ENCODE data around the gene UNC93B1.

The UNC93B1 gene

GRCh38 chr11:68049509-68050370 lies 45.8 kb upstream of the UNC93B1 start:
- peak; percentile 25 for DNase-seq (ENCODE audit: low spot score)
- TF ChIP-seq CTCF (IDR thresholded peaks at IDR 0.05; ENCODE audit: borderline replicate concordance, control extremely low read depth, extremely low read depth, insufficient read depth, missing control alignments) = no peak
- in situ Hi-C loops (cut with MboI; ENCODE audit: low sequenced_read_pairs, unreplicated experiment) = no loop called here

GRCh38 chr11:68048681-68049508 lies 45.0 kb upstream of the UNC93B1 start:
- DNase-seq (ENCODE audit: low spot score) = peak; percentile 33
- no peak for TF ChIP-seq CTCF (IDR thresholded peaks at IDR 0.05; ENCODE audit: borderline replicate concordance, control extremely low read depth, extremely low read depth, insufficient read depth, missing control alignments)
- in situ Hi-C loops (cut with MboI; ENCODE audit: low sequenced_read_pairs, unreplicated experiment) = no loop called here

GRCh38 chr11:68047437-68048290 lies 43.8 kb upstream of the UNC93B1 start:
- in situ Hi-C loops (cut with MboI; ENCODE audit: low sequenced_read_pairs, unreplicated experiment) = no loop called here
- DNase-seq (ENCODE audit: low spot score) = peak; percentile 33

GRCh38 chr11:68044898-68045351 lies 41.0 kb upstream of the UNC93B1 start:
- TF ChIP-seq CTCF (IDR thresholded peaks at IDR 0.05; ENCODE audit: borderline replicate concordance, control extremely low read depth, extremely low read depth, insufficient read depth, missing control alignments) = no peak
- DNase-seq (ENCODE audit: low spot score) = no peak
- in situ Hi-C loops (cut with MboI; ENCODE audit: low sequenced_read_pairs, unreplicated experiment) = no loop called here

More at GRCh38 chr11:68047437-68048290, 43.8 kb upstream of the UNC93B1 start:
- no peak for TF ChIP-seq CTCF (IDR thresholded peaks at IDR 0.05; ENCODE audit: borderline replicate concordance, control extremely low read depth, extremely low read depth, insufficient read depth, missing control alignments)

- TF ChIP-seq CTCF (IDR thresholded peaks at IDR 0.05; ENCODE audit: borderline replicate concordance, control extremely low read depth, extremely low read depth, insufficient read depth, missing control alignments) = no peak
- in situ Hi-C loops (cut with MboI; ENCODE audit: low sequenced_read_pairs, unreplicated experiment) = no loop called here
- no peak for DNase-seq (ENCODE audit: low spot score)
Observed at GRCh38 chr11:68044145-68044813, 40.4 kb upstream of the UNC93B1 start.

All from GM13976 (cell line).